Body of pancreas (tissue), 4 donors: Measurements from ENCODE around the gene KIF2B.

Source experiments
- CTCF ChIP-seq, 7 experiments: fragments of 450-650 bp in 4 of 7; fragments of 200-600 bp in 3 of 7; sonication (generic) in 3 of 7; IDR thresholded peaks; one replicate each; pipeline ENCODE4 v1.5.1; 2016 to 2019; ENCODE audit warnings: antibody characterized with exemption in 7 of 7
- POLR2A ChIP-seq, 3 donors: fragments of 450-650 bp; IDR thresholded peaks; one replicate each; pipeline ENCODE4 v1.6.1; 2016; ENCODE audit warnings: antibody characterized with exemption in 3 of 3, mild to moderate bottlenecking in 2 of 3

- TF ChIP-seq CTCF (IDR thresholded peaks at IDR 0.05) (no peak), POLR2A (IDR thresholded peaks at IDR 0.05) (no peak)
Measured at GRCh38 chr17:53797501-53797900, 25.2 kb upstream of the KIF2B start.
